GM12875 (cell line): ENCODE measurements around the gene FOXQ1.

ENCODE experiments used
- H3K4me3 ChIP-seq: one replicate; pipeline ENCODE4 v1.5.1; 2011; ENCODE audit warnings: low read depth, low read length, control low read depth
- CTCF ChIP-seq: IDR thresholded peaks from 2 replicates; pipeline ENCODE4 v1.5.1; 2011; ENCODE audit warnings: low read depth, mild to moderate bottlenecking, control low read depth, inconsistent platforms, low read length, moderate library complexity, borderline replicate concordance; ENCODE audit not compliant: insufficient read depth

The FOXQ1 gene

GRCh38 chr6:1267057-1267732, 44.7 kb upstream of the FOXQ1 start:
- H3K4me3 ChIP-seq: no peak overlapping the region
- no peak for TF ChIP-seq CTCF

- H3K4me3 ChIP-seq: no peak overlapping the region
- TF ChIP-seq CTCF: no peak
Measured at GRCh38 chr6:1267790-1268762, 43.8 kb upstream of the FOXQ1 start.

DNA sequence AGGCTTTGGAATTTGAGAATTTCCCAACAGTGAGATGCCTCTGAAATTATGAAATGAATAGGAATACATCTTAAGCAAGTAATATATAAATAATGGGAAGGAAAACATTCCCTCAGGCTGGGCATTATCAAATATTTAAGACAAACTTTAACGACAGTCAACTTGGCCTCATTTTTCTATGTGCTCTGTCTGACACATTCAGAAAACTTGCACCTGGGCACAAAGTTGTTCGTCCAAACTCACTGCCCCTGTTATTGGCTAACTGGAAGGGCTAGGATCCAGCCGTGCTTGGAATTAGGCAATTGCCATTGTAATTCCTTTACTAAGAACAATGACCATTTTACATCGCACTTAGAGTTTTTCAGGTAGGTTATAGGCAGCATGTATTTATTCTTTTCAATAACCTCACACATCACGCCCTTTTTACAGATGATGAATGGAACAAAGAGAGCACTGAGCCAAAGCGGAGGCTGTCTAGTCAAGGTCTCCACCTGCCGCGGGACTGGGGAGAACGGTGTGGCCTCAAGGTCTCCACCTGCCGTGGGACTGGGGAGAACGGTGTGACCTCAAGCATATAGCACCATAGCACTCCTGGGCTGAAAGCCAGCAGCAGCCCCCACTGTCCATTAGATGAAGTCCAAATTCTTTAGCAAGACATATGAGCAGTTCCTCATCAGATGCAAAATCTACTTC, 40.7 kb upstream of the FOXQ1 start:
- TF ChIP-seq CTCF: no peak
- no peak overlapping the region for H3K4me3 ChIP-seq

- no peak overlapping the region for H3K4me3 ChIP-seq
- no peak for TF ChIP-seq CTCF
Measured at GRCh38 chr6:1278061-1278720, 33.7 kb upstream of the FOXQ1 start.

DNA sequence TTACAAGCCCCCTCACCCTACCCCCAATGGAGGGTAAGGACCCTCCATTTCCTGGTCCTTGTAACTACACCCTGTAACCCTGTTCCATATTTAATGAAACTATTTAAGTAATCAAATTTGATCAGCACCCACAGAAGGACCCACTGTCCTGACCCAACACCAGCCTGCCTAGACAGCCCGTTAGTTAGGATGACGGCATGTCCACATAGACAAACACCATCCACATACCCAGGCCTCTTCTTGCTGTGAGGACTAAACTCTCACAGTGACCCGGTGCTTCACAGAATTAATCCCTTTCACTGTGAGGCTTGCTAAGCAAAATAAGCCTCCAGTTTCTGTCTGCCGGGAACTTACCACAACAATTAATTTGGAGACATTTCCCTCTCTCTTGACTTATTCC, 32.8 kb upstream of the FOXQ1 start:
- H3K4me3 ChIP-seq: no peak overlapping the region
- TF ChIP-seq CTCF: no peak

- no peak for TF ChIP-seq CTCF
- no peak overlapping the region for H3K4me3 ChIP-seq
Measured at GRCh38 chr6:1280666-1281300, 31.1 kb upstream of the FOXQ1 start.
